Stimulated activated naive CD8-positive, alpha-beta T cell treated with anti-CD3 and anti-CD28 coated beads, Interleukin-15, amount 100 ng/mL, for 72 hours (primary cell): ENCODE measurements around the gene GLS.
"Not testable (repeated sequence)": the region's sequence is repeated elsewhere in the genome, so short reads cannot be mapped to it uniquely, and the experiment has no call there.

ENCODE experiments used
- ATAC-seq: fragments of 150-1000 bp; cut with Tn5 transposase; 2 replicates; pipeline ENCODE4 v1.10.0; 2021; ENCODE audit warnings: mild to moderate bottlenecking, moderate library complexity
- DNase-seq, 2 donors: peaks; one replicate each; pipeline ENCODE4 v3.0.0; 2021 to 2022
- H3K27ac Mint-ChIP-seq, 2 donors: one replicate each; pipeline ENCODE4 v1.8.0; 2022; ENCODE audit warnings: mild to moderate bottlenecking in 2 of 2, mixed read lengths in 2 of 2, moderate library complexity in 2 of 2
- H3K27me3 Mint-ChIP-seq: one replicate; pipeline ENCODE4 v1.8.0; 2022; ENCODE audit warnings: mixed read lengths
- H3K4me1 Mint-ChIP-seq: one replicate; pipeline ENCODE4 v1.8.0; 2022; ENCODE audit warnings: mild to moderate bottlenecking, mixed read lengths
- H3K4me3 Mint-ChIP-seq, 2 donors: one replicate each; pipeline ENCODE4 v1.8.0; 2022; ENCODE audit warnings: mild to moderate bottlenecking in 2 of 2, mixed read lengths in 2 of 2, moderate library complexity in 1 of 2
- H3K9me3 Mint-ChIP-seq, 2 donors: one replicate each; pipeline ENCODE4 v1.8.0; 2022; ENCODE audit warnings: mixed read lengths in 2 of 2

GLS gene

DNA sequence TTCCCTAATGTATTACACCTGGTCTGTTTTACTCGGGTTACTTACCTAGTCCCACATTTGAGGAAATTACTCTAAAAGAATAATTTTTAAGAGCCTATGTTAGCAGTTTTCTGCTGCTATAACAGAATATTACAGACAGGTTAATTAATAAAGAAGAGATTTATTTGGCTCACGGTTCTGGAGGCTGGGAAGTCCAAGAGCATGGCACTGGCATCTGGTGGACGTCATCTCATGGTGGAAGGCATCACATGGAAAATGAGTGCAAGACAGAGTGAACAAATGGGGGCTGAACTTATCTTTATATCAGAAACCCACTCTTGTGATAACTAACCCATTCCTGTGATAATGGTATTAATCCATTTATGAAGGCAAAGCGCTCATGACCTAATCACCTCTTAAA, 12.8 kb upstream of the GLS start:
- Mint-ChIP-seq H3K9me3 (peaks cover 6 to 9% of the 10 kb centered on the region in 2 donors), H3K4me1 (peaks cover 14% of the 10 kb centered on the region), H3K27ac (no peak overlapping the region), H3K4me3 (no peak overlapping the region), H3K27me3 (no peaks in the 10 kb centered on the region)
- ATAC-seq (no peak), DNase-seq (no peak)

DNA sequence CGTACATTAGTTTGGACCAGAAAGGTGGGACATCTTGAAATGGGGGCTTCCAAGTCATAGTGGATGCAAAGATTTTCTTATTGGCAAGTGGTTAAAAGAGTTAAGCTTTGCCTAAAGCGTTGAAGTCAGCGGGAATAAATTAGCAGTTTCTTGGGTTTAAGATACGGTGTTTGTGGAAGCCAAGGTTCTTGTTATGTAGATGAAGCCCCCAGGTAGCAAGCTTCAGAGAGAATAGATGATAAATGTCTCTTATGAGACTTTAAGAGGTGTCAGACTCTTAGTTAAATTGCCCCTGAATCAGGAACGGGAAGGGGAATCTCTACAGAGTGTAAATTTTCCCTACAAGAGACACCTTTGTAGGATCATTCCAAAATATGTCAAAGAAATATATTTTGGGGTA, 10.9 kb upstream of the GLS start:
- no peaks in the 10 kb centered on the region for H3K27me3 Mint-ChIP-seq
- no peak overlapping the region for H3K27ac Mint-ChIP-seq
- H3K9me3 Mint-ChIP-seq, result peaks cover 6 to 7% of the 10 kb centered on the region in 2 donors
- no peak for ATAC-seq
- H3K4me1 Mint-ChIP-seq, result no peaks in the 10 kb centered on the region
- DNase-seq, result no peak
- H3K4me3 Mint-ChIP-seq, result no peak overlapping the region

DNA sequence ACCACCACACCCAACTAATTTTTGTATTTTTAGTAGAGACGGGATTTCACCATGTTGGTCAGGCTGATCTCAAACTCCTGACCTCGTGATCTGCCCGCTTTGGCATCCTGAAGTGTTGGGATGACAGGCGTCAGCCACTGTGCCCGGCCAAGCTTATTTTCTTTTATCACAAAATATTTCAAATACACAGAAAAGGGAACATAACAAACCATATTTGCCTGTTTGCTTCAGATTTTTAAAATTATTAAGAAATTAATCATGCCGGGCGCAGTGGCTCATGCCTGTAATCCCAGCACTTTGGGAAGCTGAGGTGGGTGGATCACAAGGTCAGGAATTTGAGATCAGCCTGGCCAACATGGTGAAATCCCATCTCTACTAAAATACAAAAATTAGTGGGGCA, 7.2 kb upstream of the GLS start:
- ATAC-seq, H3K27me3 Mint-ChIP-seq, H3K4me3 Mint-ChIP-seq, H3K9me3 Mint-ChIP-seq, H3K27ac Mint-ChIP-seq, DNase-seq: not testable (repeated sequence)
- peaks cover 15% of the 10 kb centered on the region for H3K4me1 Mint-ChIP-seq

DNA sequence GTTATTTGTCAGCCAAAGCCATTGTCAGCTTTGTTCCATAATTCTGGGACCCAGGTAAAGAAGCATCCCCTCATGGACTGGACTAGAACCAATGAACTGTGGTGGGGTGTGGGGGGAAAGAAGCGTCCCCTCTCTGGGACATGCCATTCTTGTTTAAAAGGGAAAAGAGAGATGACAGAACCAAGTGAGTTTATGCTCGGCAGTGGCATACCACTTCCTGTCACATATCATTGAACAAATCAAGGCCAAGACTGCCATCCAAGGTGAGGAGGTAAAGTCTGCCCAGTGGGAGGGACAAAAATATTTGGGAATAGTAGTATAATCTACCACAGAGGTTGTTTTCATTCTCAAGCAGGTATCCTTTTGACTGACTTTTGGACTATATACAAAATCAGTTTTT, 4.7 kb upstream of the GLS start:
- ATAC-seq, result no peak
- DNase-seq, result no peak
- Mint-ChIP-seq H3K4me1 (peaks cover 19% of the 10 kb centered on the region), H3K27ac (peak overlapping the region in 1 of 2 donors; percentile 96), H3K9me3 (peaks cover 6 to 7% of the 10 kb centered on the region in 2 donors), H3K4me3 (peak overlapping the region; percentile 68 to 77), H3K27me3 (no peaks in the 10 kb centered on the region)

DNA sequence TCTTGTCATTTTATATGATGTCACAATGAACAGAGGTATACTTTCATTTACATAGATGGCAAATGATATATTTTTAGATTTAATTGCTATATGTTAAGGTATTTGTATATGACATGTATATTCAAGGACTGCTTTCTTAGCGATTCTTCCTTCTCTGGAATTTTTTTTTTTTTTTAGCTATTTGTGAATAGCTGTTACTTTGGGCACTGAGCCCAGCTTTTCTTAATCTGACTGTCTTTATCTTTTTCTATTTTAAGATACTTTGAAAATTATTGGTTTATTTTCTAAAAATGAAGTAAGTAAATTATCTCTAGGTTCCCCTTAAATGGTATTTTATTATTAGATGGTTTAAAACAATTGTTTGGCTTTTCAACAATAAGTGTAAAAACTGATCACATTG, 4.0 kb upstream of the GLS start:
- Mint-ChIP-seq H3K27me3 (no peaks in the 10 kb centered on the region), H3K27ac (no peak overlapping the region), H3K9me3 (peaks cover 6 to 7% of the 10 kb centered on the region in 2 donors), H3K4me3 (no peak overlapping the region), H3K4me1 (peaks cover 20% of the 10 kb centered on the region)
- DNase-seq, result no peak
- ATAC-seq, result no peak

DNA sequence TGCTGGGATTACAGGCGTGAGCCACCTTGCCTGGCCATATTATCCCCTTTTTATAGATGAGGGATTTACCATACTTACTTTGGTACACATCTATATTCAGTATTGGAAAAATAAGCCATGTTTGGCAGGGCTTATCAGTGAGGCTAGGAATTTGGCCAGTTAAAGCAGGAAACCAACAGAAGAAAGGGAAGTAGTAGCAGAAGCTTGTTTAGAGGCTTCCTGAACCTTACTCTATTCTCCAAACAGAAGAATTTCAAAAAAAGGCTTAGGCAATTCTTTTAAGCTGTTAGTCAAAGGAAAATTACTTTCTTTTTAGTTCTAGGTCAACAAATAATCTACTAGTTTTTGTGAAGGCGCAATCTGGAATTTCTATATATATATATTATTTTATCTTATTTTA, 3.2 kb upstream of the GLS start:
- H3K27ac Mint-ChIP-seq, result no peak overlapping the region
- ATAC-seq (no peak), DNase-seq (no peak)
- no peaks in the 10 kb centered on the region for H3K27me3 Mint-ChIP-seq
- peaks cover 2 to 3% of the 10 kb centered on the region in 2 donors for H3K9me3 Mint-ChIP-seq
- H3K4me3 Mint-ChIP-seq, result no peak overlapping the region
- peaks cover 25% of the 10 kb centered on the region for H3K4me1 Mint-ChIP-seq

DNA sequence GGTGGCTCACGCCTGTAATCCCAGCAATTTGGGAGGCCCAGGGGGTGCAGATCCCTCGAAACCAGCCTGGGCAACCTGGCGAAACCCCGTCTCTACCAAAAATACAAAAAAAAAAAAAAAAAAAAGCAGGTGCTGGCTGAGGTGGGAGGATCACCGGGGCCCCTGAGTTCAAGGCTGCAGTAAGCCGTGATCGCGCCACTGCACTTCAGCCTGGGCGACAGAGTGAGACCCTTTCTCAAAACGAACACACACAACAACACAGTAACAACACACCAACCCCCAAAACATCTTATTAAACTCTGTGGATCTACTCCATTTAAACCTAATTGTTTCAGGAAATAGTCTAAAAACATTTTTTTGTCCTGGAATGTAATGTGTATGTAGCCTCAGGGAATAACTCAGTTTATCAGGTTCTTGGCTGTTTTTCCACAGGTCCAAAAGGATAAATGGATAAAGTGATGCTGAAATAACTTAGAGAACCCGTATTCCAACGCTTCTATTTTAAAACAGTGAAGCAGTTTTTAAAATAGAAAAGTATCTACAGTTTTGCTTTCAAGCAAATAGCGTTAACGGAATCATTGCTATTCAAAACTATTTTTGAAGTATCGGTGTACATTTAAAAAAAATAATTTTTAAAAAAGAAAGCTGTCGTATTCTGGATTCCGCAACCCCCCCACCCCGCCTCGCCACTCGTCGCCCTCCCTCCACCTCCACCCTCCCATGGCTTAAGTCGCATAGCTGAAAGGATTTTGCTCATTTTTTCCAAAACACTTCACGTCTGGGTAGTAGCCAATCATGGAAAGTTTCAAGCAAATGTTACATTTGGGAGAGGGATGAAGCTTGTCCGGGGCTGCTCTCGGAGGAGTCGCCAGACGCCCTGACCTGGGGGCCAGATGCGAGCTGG, 895 bp upstream of the GLS start:
- peak overlapping the region; percentile 97 to 99 for H3K27ac Mint-ChIP-seq
- no peaks in the 10 kb centered on the region for H3K9me3 Mint-ChIP-seq
- ATAC-seq, result peak; percentile 2
- no peak for DNase-seq
- no peaks in the 10 kb centered on the region for H3K27me3 Mint-ChIP-seq
- H3K4me1 Mint-ChIP-seq, result peaks cover 35% of the 10 kb centered on the region
- peak overlapping the region; percentile 91 to 92 for H3K4me3 Mint-ChIP-seq

DNA sequence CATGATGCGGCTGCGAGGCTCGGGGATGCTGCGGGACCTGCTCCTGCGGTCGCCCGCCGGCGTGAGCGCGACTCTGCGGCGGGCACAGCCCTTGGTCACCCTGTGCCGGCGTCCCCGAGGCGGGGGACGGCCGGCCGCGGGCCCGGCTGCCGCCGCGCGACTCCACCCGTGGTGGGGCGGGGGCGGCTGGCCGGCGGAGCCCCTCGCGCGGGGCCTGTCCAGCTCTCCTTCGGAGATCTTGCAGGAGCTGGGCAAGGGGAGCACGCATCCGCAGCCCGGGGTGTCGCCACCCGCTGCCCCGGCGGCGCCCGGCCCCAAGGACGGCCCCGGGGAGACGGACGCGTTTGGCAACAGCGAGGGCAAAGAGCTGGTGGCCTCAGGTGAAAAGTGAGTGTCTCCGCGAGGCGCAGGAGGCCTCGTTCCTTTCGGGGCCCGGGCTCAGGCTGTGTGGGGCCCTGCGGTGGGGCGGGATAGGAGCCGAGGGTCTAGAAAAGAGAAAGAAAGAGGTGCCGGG, 520 bp downstream of the GLS start:
- no peak for ATAC-seq
- H3K27ac Mint-ChIP-seq, result peak overlapping the region; percentile 97 to 99
- no peaks in the 10 kb centered on the region for H3K27me3 Mint-ChIP-seq

DNA sequence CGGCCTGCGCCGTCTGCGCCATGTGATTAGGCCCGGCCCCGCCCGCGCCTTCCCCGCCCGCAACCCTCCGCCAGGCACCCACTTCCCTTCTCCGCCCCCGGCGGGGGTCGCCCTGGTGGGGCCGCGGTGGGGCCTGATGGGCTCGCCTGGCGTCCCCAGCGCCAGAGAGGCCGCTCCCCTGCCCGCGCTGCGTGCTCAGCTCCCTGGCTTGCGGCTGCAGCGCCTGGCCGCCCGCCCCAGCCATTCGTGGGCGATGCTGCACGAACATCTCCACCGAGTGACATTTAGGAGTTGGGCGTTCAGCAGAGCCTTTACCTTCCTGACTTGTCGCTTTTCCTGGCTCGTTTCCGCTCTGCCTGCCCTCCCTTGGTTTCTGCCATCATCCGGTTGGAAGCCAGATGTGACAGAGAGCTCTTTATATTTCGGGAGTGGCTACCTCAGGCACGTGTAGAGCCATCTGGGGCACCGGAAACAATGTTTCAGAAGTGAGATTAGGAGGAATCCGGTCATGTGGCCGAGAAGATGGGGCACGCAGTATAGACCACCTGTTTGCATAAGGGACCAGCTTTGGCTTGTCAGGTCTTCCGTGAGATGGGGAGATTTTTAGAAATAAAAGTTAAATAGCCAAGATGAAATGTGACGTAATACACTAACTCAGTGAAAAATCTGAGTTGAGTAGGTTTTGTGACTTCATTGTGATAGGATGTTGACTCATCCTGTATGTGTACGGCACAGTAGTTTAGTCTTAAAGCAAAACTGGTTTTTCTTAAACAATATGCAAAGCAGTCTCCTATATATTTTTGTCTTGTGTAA, 1.2 kb downstream of the GLS start:
- Mint-ChIP-seq H3K4me3 (peak overlapping the region; percentile 89 to 97), H3K27ac (peak overlapping the region; percentile 99), H3K9me3 (no peaks in the 10 kb centered on the region), H3K27me3 (no peaks in the 10 kb centered on the region), H3K4me1 (peaks cover 45% of the 10 kb centered on the region)
- peak; percentile 86 to 88 for DNase-seq
- peak; percentile 77 for ATAC-seq

More for the DNA sequence above, 520 bp downstream of the GLS start:
- Mint-ChIP-seq H3K4me1 (peaks cover 38% of the 10 kb centered on the region), H3K4me3 (peak overlapping the region; percentile 92 to 97), H3K9me3 (no peaks in the 10 kb centered on the region)
- no peak for DNase-seq

DNA sequence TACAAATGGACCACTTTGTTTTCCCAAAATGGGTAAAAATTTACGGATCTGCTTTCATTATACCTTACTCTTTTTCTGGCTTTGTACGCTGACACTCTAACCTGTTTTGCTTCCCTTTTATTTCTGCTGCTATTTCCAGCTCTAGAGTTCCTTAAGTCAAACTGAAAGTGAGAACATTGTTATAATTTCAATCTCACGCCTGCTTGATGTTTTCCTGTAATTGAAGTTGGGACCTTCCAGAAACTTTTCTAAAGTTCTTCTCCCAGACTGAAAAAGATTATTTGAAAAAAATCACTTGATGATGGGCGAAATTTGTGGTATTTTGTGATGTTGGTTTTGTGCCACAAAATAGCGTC, 1.8 kb downstream of the GLS start:
- DNase-seq (no peak), ATAC-seq (no peak)
- no peaks in the 10 kb centered on the region for H3K9me3 Mint-ChIP-seq
- no peaks in the 10 kb centered on the region for H3K27me3 Mint-ChIP-seq
- peak overlapping the region; percentile 69 to 99 for H3K27ac Mint-ChIP-seq
- peak overlapping the region; percentile 89 to 97 for H3K4me3 Mint-ChIP-seq
- H3K4me1 Mint-ChIP-seq, result peaks cover 46% of the 10 kb centered on the region

DNA sequence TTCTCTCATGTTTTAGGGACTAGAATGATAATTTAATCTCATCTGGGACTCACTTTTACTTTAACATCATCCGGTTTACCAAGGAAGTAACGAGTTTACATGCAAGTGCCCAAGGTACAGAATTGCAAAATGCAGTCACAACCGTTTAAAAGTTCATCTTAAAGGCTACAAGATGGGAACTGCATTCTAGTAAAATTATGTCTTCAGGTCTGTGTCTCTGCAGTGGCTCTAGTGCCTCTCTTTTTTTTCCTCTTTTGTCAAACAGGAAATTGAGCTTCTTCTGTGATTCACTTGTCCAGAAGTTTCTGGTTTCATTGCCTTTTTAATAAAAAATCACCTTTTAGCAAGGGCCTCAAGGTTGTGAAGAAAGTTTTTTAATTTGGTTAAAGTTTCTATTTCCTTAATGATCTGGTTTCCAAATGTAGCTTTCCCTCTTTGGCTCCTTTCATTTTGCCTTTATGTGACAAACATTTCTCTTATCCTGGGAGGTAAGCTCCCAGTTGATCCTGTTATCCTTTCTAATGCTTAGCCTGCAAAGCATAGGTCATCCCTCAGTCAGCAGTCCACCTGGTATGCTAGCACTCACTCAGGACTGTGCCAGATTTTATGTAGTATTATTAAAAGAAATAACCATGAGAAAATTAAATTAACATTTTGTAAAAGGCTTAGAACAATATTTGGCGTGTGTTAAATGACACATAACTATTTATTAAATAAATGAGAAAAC, 2.4 kb downstream of the GLS start:
- Mint-ChIP-seq H3K27ac (peak overlapping the region; percentile 69 to 99), H3K4me1 (peaks cover 50% of the 10 kb centered on the region), H3K4me3 (peak overlapping the region; percentile 89 to 97), H3K27me3 (no peaks in the 10 kb centered on the region), H3K9me3 (no peaks in the 10 kb centered on the region)
- DNase-seq (no peak), ATAC-seq (no peak)

DNA sequence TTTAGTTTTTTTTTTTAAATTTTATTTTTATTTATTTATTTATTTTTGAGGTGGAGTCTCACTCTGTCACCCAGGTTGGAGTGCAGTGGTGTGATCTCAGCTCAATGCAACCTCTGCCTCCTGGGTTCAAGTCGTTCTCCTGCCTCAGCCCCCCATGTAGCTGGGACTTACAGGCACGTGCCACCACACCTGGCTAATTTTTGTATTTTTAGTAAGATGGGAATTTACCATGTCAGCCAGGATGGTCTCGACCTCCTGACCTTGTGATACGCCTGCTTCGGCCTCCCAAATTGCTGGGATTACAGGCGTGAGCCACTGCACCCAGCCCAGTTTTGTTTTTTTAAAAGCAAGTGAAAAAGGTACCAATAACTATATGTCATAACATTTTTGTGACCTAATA, 5.2 kb downstream of the GLS start:
- not testable (repeated sequence) for H3K9me3 Mint-ChIP-seq, H3K27me3 Mint-ChIP-seq, ATAC-seq, H3K27ac Mint-ChIP-seq, DNase-seq
- H3K4me1 Mint-ChIP-seq, result peaks cover 63% of the 10 kb centered on the region
- H3K4me3 Mint-ChIP-seq, result peak overlapping the region; percentile 53 to 72

DNA sequence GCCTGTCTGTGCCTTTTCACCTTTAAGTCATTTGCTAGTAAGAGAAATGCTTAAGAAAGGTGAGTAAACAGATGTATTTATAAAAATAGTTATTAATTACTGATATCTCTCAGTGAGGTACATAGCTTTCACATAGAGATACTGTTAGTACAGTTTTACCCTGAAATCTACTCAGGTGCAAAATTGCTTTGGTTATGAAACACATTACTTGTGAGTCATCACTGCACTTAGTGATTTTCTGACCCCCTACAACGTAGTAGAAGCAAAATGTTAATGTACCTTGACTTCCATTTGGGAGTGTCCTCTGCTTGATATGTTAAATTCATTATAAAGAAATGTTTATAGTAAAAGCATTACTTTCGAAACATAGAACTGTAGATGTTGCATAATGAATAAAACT, 6.5 kb downstream of the GLS start:
- H3K27ac Mint-ChIP-seq, result no peak overlapping the region

DNA sequence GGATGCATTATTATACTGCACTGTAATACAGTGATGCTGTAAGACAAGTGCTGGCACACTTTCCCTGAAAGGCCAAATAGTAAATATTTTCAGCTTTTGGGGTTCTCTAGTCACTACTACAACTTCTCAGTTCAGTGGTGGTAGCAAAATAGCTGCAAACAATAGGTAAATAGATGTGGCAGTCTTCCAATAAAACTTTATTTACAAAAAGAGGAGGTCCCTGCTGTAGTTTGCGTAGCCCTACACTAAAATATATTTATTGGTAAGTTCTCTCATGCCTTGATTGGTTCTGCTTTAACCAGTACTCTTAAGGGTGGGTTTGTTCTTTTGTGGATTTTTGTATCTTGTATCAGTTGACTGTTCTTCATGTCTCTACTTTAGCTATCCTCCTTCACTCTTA, 7.8 kb downstream of the GLS start:
- no peak overlapping the region for H3K27ac Mint-ChIP-seq
- H3K4me3 Mint-ChIP-seq, result peak overlapping the region; percentile 51 to 55
- H3K9me3 Mint-ChIP-seq, result no peaks in the 10 kb centered on the region
- no peak for ATAC-seq
- H3K4me1 Mint-ChIP-seq, result peaks cover 74% of the 10 kb centered on the region
- no peaks in the 10 kb centered on the region for H3K27me3 Mint-ChIP-seq
- DNase-seq, result no peak

More for the DNA sequence above, 6.5 kb downstream of the GLS start:
- no peaks in the 10 kb centered on the region for H3K27me3 Mint-ChIP-seq
- peak; percentile 77 for ATAC-seq
- no peaks in the 10 kb centered on the region for H3K9me3 Mint-ChIP-seq
- peak overlapping the region; percentile 51 to 55 for H3K4me3 Mint-ChIP-seq
- DNase-seq, result no peak
- H3K4me1 Mint-ChIP-seq, result peaks cover 69% of the 10 kb centered on the region

DNA sequence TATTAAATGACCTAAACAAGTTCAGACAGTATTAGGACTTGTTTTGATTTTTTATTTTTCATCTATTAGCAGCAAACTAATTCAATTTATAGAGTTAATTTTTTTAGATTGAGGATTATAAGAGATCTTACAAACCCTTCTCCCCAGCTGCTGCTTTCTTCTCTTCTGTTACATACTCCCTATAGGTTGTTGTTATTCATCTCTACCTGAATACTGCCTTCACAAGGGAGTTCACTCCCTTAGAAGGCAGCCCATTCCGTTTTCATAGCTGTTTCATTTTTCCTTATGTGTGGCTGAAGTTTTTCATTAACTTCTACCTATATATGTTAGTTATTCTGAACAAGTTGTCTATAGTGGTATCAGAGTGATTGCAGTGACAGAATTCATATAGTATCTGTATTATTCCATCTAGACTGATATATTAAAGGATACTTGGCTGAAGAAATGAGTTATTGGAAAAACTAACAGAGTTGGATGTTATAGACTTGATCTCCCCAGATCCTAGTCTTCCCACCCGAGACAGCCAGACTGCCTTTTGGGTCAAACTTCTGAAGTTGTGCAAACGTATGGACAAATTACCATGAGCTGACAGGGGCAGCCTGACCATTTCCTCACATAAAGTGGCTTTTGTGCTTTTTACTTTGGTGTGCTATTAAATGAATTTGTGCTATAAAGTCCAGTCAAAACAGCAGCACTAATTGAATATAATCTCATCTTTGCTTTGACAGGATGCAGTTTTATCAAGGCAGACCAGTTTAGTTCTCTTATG, 8.7 kb downstream of the GLS start:
- no peaks in the 10 kb centered on the region for H3K9me3 Mint-ChIP-seq
- DNase-seq, result no peak
- ATAC-seq, result no peak
- H3K27me3 Mint-ChIP-seq, result no peaks in the 10 kb centered on the region
- H3K27ac Mint-ChIP-seq, result no peak overlapping the region
- peak overlapping the region in 1 of 2 donors; percentile 28 for H3K4me3 Mint-ChIP-seq
- H3K4me1 Mint-ChIP-seq, result peaks cover 68% of the 10 kb centered on the region
